HL-60 (cell line): ENCODE data around the gene LRCH4.

Experiments
- CTCF ChIP-seq: IDR thresholded peaks from one replicate; pipeline ENCODE4 v1.5.1; 2011; ENCODE audit warnings: low read length, control low read depth, inconsistent platforms; ENCODE audit not compliant: insufficient read depth
- GABPA ChIP-seq: IDR thresholded peaks from 2 replicates; pipeline ENCODE4 v1.6.1; 2012; ENCODE audit warnings: low read depth
- POLR2AphosphoS5 ChIP-seq: IDR thresholded peaks from 2 replicates; pipeline ENCODE4 v1.6.1; 2012; ENCODE audit warnings: low read depth
- REST ChIP-seq: IDR thresholded peaks from 2 replicates; pipeline ENCODE4 v1.6.1; 2012; ENCODE audit warnings: low read depth; ENCODE audit not compliant: insufficient replicate concordance
- SPI1 ChIP-seq: IDR thresholded peaks from 2 replicates; pipeline ENCODE4 v1.6.1; 2012; ENCODE audit warnings: low read depth, mild to moderate bottlenecking, borderline replicate concordance

GRCh38 chr7:100538348-100538653, 47.6 kb downstream of the LRCH4 start:
- TF ChIP-seq CTCF (no peak), POLR2AphosphoS5 (no peak), GABPA (no peak), REST (no peak), SPI1 (no peak)
